GM18526 (cell line): ENCODE measurements around the gene IRGQ.

Experiments used
- POLR2A ChIP-seq: IDR thresholded peaks from 3 replicates; pipeline ENCODE4 v1.6.1; 2011; ENCODE audit not compliant: insufficient read length; ENCODE audit errors: extremely low read depth

Gene IRGQ

GRCh38 chr19:43551399-43552197 is 44.3 kb downstream of the IRGQ start:
- no peak for TF ChIP-seq POLR2A

GRCh38 chr19:43548706-43549105 is 47.2 kb downstream of the IRGQ start:
- TF ChIP-seq POLR2A, result no peak

- no peak for TF ChIP-seq POLR2A
Measured at GRCh38 chr19:43546581-43546980, 49.4 kb downstream of the IRGQ start.

GRCh38 chr19:43545981-43546380 is 50.0 kb downstream of the IRGQ start:
- no peak for TF ChIP-seq POLR2A

- no peak for TF ChIP-seq POLR2A
Measured at GRCh38 chr19:43545276-43545675, 50.7 kb downstream of the IRGQ start.

- no peak for TF ChIP-seq POLR2A
Measured at GRCh38 chr19:43544077-43544476, 51.9 kb downstream of the IRGQ start.

GRCh38 chr19:43541920-43542650 is 53.8 kb downstream of the IRGQ start:
- TF ChIP-seq POLR2A, result no peak

GRCh38 chr19:43540381-43540780 is 55.6 kb downstream of the IRGQ start:
- TF ChIP-seq POLR2A, result no peak

GRCh38 chr19:43538922-43539321 is 57.0 kb downstream of the IRGQ start:
- TF ChIP-seq POLR2A, result no peak

GRCh38 chr19:43534816-43535761 is 60.8 kb downstream of the IRGQ start:
- no peak for TF ChIP-seq POLR2A
